ENCODE data around the gene MYORG. TPM values are rescaled to one million over a fixed set of nuclear protein-coding genes. Genes with fewer than 3 reads are reported as not detected.

MYORG gene
- 2.6 and 2.7 TPM in 2 replicates for total RNA-seq

GRCh38 chr9:34376596-34377403, at the start of gene MYORG:
Gene MYORG, minus strand, starts transcription at chr9:34376898. Its CDS starts 3,955 bp downstream, at chr9:34372943.

GRCh38 chr9:34328987-34329832, 47.5 kb downstream of the MYORG start, which contains the start of the genes KIF24 and NUDT2:
Gene KIF24, minus strand, starts transcription at chr9:34329268. Its CDS starts 17,922 bp downstream, at chr9:34311346.
Gene NUDT2, plus strand, starts transcription at chr9:34329569. Its CDS starts 9,471 bp downstream, at chr9:34339040.

Other genes with a start within 250 kb of the MYORG start
- gene UBAP1, start 197.9 kb downstream of the MYORG start, total RNA-seq = 40.1 and 42.7 TPM in 2 replicates
- gene KIF24, start 47.6 kb downstream of the MYORG start, total RNA-seq = 2.9 and 3.2 TPM in 2 replicates
- 53.2 and 67.5 TPM in 2 replicates for gene NUDT2, start 47.3 kb downstream of the MYORG start, total RNA-seq
- 13.0 and 16.7 TPM in 2 replicates for gene FAM219A, start 81.7 kb upstream of the MYORG start, total RNA-seq
- gene DNAI1, start 81.9 kb upstream of the MYORG start, total RNA-seq = under 0.01 TPM in 1 of 2 replicates, not detected in the other
- gene ENHO, start 146.1 kb upstream of the MYORG start, total RNA-seq = not detected in 2 replicates
- gene CNTFR, start 212.8 kb upstream of the MYORG start, total RNA-seq = 0.86 TPM in 1 of 2 replicates, not detected in the other
- gene RPP25L, start 235.2 kb upstream of the MYORG start, total RNA-seq = 32.6 and 43.8 TPM in 2 replicates
- gene DCTN3, start 243.6 kb upstream of the MYORG start, total RNA-seq = 179 and 213 TPM in 2 replicates

Data from myometrial cell (primary cell).